ENCODE data around the gene FRMD8. TPM values are rescaled to one million over a fixed set of nuclear protein-coding genes. Genes with fewer than 3 reads are reported as not detected.

FRMD8 gene
- total and polyA plus RNA-seq, 2 donors (not counting 1 experiment from before 2014, with no cell fraction given), result 14.9 to 15.3 TPM

GRCh38 chr11:65418431-65418680, 31.9 kb downstream of the FRMD8 start:
- Histone ChIP-seq H3K4me1 (ENCODE audit: control insufficient read depth, extremely low read depth, insufficient read depth, low read length) (peaks cover 39% of the 10 kb centered on the region), H3K27me3 (ENCODE audit: control insufficient read depth, insufficient read depth, low read length) (no peaks in the 10 kb centered on the region)
- no peak for TF ChIP-seq EZH2 (IDR thresholded peaks at IDR 0.05; ENCODE audit: low read length, missing control alignments)
- TF ChIP-seq CTCF (conservative IDR thresholded peaks at IDR 0.05 in 1 of 2, IDR thresholded peaks at IDR 0.05 in 1 of 2; ENCODE audit: low read depth in 1 of 2, low read length in 2 of 2), result no peak

DNA sequence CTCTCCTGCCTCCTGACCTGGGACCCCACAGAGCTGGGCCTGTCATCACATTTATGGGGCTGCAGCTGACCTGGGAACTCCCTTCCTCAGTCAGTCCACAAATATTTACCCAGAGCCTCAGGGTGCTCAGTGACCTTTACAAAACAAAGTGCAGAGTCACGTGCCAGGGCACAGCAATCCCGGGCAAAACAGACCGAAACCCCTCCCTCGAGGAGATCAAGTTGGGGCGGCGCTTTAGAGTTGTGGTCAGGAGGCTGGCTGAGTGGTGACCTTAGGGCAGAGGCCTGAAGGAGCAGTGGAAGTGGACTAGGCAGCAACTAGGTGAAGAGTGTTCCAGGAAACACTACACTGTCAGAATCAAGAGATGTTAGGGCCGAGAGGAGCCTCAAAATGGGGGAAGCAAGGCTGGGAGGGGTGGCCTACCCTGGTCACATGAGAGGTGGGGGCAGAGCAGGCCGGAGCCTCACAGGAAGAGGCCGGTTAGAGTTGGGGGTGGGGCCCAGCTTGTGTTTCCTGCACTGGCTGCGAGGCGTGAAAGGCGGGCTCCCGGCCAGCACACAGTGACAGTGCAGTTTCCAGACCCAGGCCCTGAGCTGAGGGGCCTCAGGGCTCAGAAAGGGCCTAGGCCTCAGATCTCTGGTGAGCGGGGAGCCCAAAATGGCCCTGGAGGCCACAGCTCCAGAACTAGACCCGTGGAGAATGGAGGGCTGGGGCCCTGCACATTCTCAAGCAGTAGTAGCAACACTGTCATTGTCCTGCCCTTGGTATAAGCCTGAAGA, 32.4 kb downstream of the FRMD8 start:
- TF ChIP-seq CTCF (conservative IDR thresholded peaks at IDR 0.05 in 1 of 2, IDR thresholded peaks at IDR 0.05 in 1 of 2; ENCODE audit: low read depth in 1 of 2, low read length in 2 of 2), result no peak
- TF ChIP-seq EZH2 (IDR thresholded peaks at IDR 0.05; ENCODE audit: low read length, missing control alignments), result no peak
- Histone ChIP-seq H3K4me3 (replicated peaks in 1 of 4; ENCODE audit: control extremely low read depth in 1 of 4, insufficient read depth in 1 of 4, low read depth in 3 of 4, low read length in 4 of 4) (peak overlapping the region; percentile 6 to 61 (median 48)), H3K9me3 (ENCODE audit: control insufficient read depth, insufficient read depth, low read depth, low read length) (no peaks in the 10 kb centered on the region), H2AFZ (ENCODE audit: low read length) (no peak overlapping the region), H3K36me3 (ENCODE audit: control insufficient read depth, insufficient read depth, low read length) (peaks cover 5% of the 10 kb centered on the region), H3K4me1 (ENCODE audit: control insufficient read depth, extremely low read depth, insufficient read depth, low read length) (peaks cover 39% of the 10 kb centered on the region), H3K27me3 (ENCODE audit: control insufficient read depth, insufficient read depth, low read length) (no peaks in the 10 kb centered on the region), H4K20me1 (ENCODE audit: control insufficient read depth, extremely low read depth, insufficient read depth, low read length) (no peaks in the 10 kb centered on the region), H3K9ac (ENCODE audit: insufficient read depth, low read length) (peak overlapping the region; percentile 89), H3K4me2 (ENCODE audit: extremely low read depth, insufficient read depth, low read length) (peak overlapping the region; percentile 90), H3K79me2 (ENCODE audit: control insufficient read depth, insufficient read depth, low read length) (peaks cover 53% of the 10 kb centered on the region), H3K27ac (ENCODE audit: insufficient read depth, low read length) (peak overlapping the region; percentile 100)
- DNase-seq (ENCODE audit: low read depth in 2 of 2), result peak; percentile 93 to 98

More at GRCh38 chr11:65418431-65418680, 31.9 kb downstream of the FRMD8 start:
- no peak overlapping the region for H2AFZ ChIP-seq (ENCODE audit: low read length)
- H3K79me2 ChIP-seq (ENCODE audit: control insufficient read depth, insufficient read depth, low read length), result peaks cover 48% of the 10 kb centered on the region
- H3K36me3 ChIP-seq (ENCODE audit: control insufficient read depth, insufficient read depth, low read length), result peaks cover 8% of the 10 kb centered on the region
- peak in 1 of 2 donors; percentile 47 for DNase-seq (ENCODE audit: low read depth in 2 of 2)
- peak overlapping the region; percentile 100 for H3K27ac ChIP-seq (ENCODE audit: insufficient read depth, low read length)
- peak overlapping the region in 2 of 4 experiments; percentile 4 to 61 for H3K4me3 ChIP-seq (replicated peaks in 1 of 4; ENCODE audit: control extremely low read depth in 1 of 4, insufficient read depth in 1 of 4, low read depth in 3 of 4, low read length in 4 of 4)
- no peaks in the 10 kb centered on the region for H3K9me3 ChIP-seq (ENCODE audit: control insufficient read depth, insufficient read depth, low read depth, low read length)
- peak overlapping the region; percentile 65 for H3K9ac ChIP-seq (ENCODE audit: insufficient read depth, low read length)
- H4K20me1 ChIP-seq (ENCODE audit: control insufficient read depth, extremely low read depth, insufficient read depth, low read length), result no peaks in the 10 kb centered on the region
- peak overlapping the region; percentile 53 for H3K4me2 ChIP-seq (ENCODE audit: extremely low read depth, insufficient read depth, low read length)

- H3K4me2 ChIP-seq (ENCODE audit: extremely low read depth, insufficient read depth, low read length), result peak overlapping the region; percentile 90
- peak overlapping the region; percentile 89 for H3K9ac ChIP-seq (ENCODE audit: insufficient read depth, low read length)
- peaks cover 39% of the 10 kb centered on the region for H3K4me1 ChIP-seq (ENCODE audit: control insufficient read depth, extremely low read depth, insufficient read depth, low read length)
- peaks cover 3% of the 10 kb centered on the region for H4K20me1 ChIP-seq (ENCODE audit: control insufficient read depth, extremely low read depth, insufficient read depth, low read length)
- H2AFZ ChIP-seq (ENCODE audit: low read length), result no peak overlapping the region
- H3K79me2 ChIP-seq (ENCODE audit: control insufficient read depth, insufficient read depth, low read length), result peaks cover 59% of the 10 kb centered on the region
- DNase-seq (ENCODE audit: low read depth in 2 of 2), result no peak
- H3K4me3 ChIP-seq (replicated peaks in 1 of 4; ENCODE audit: control extremely low read depth in 1 of 4, insufficient read depth in 1 of 4, low read depth in 3 of 4, low read length in 4 of 4), result peak overlapping the region; percentile 6 to 61 (median 48)
- H3K27me3 ChIP-seq (ENCODE audit: control insufficient read depth, insufficient read depth, low read length), result no peaks in the 10 kb centered on the region
- H3K9me3 ChIP-seq (ENCODE audit: control insufficient read depth, insufficient read depth, low read depth, low read length), result no peaks in the 10 kb centered on the region
- peak overlapping the region; percentile 100 for H3K27ac ChIP-seq (ENCODE audit: insufficient read depth, low read length)
- H3K36me3 ChIP-seq (ENCODE audit: control insufficient read depth, insufficient read depth, low read length), result peaks cover 6% of the 10 kb centered on the region
- TF ChIP-seq EZH2 (IDR thresholded peaks at IDR 0.05; ENCODE audit: low read length, missing control alignments), result no peak
- no peak for TF ChIP-seq CTCF (conservative IDR thresholded peaks at IDR 0.05 in 1 of 2, IDR thresholded peaks at IDR 0.05 in 1 of 2; ENCODE audit: low read depth in 1 of 2, low read length in 2 of 2)
These were observed 33.0 kb downstream of the FRMD8 start for GRCh38 chr11:65419460-65419771.

Measured in fibroblast of lung (primary cell).